HepG2 (cell line): ENCODE measurements around the gene PPP4R3A. TPM values are rescaled to one million over a fixed set of nuclear protein-coding genes. Genes with fewer than 3 reads are reported as not detected.

Experiments used
- EP300 ChIP-seq, 3 experiments: sonication (generic) in 1 of 3; formaldehyde crosslinking in 1 of 3; IDR thresholded peaks; 2 replicates each; pipeline versions ENCODE4 v1.5.1 to v1.6.1; 2011 to 2020; ENCODE audit warnings: low read depth in 2 of 3, low read length in 2 of 3, borderline replicate concordance in 1 of 3, improper control_type of control experiment in 1 of 3, mild to moderate bottlenecking in 1 of 3, missing genetic modification reagents in 1 of 3, moderate library complexity in 1 of 3
- HNRNPLL ChIP-seq: fragments of 200-400 bp; formaldehyde crosslinking; IDR thresholded peaks from 2 replicates; pipeline ENCODE4 v1.6.1; 2017; ENCODE audit warnings: mild to moderate bottlenecking, low read depth, low read length; ENCODE audit not compliant: poor library complexity, severe bottlenecking
- KLF12 ChIP-seq: sonication (generic); formaldehyde crosslinking; IDR thresholded peaks from 2 replicates; pipeline ENCODE4 v1.4.0; 2020; ENCODE audit warnings: missing genetic modification reagents, borderline replicate concordance
- NR2F6 ChIP-seq, 2 experiments: IDR thresholded peaks; 2 replicates each; pipeline ENCODE4 v1.6.1; 2016; ENCODE audit warnings: antibody characterized with exemption in 1 of 2, mild to moderate bottlenecking in 1 of 2
- POGZ ChIP-seq: sonication (generic); formaldehyde crosslinking; IDR thresholded peaks from 2 replicates; pipeline ENCODE4 v1.4.0; 2020; ENCODE audit warnings: mild to moderate bottlenecking, missing genetic modification reagents
- PRMT3 ChIP-seq: sonication (generic); formaldehyde crosslinking; IDR thresholded peaks from 2 replicates; pipeline ENCODE4 v1.8.1; 2022; ENCODE audit warnings: low read depth, mild to moderate bottlenecking, moderate library complexity, missing genetic modification reagents, borderline replicate concordance
- ZNF572 ChIP-seq: sonication (generic); formaldehyde crosslinking; IDR thresholded peaks from 2 replicates; pipeline ENCODE4 v1.5.1; 2020; ENCODE audit warnings: mild to moderate bottlenecking, missing genetic modification reagents
- ZNF605 ChIP-seq: sonication (generic); formaldehyde crosslinking; IDR thresholded peaks from 2 replicates; pipeline ENCODE4 v1.8.0; 2022; ENCODE audit warnings: mild to moderate bottlenecking, missing genetic modification reagents
- ZNF691 ChIP-seq: sonication (generic); formaldehyde crosslinking; IDR thresholded peaks from 2 replicates; pipeline ENCODE4 v1.4.0; 2020; ENCODE audit warnings: missing genetic modification reagents, low read depth, mild to moderate bottlenecking, borderline replicate concordance
- ZNF790 ChIP-seq: sonication (generic); formaldehyde crosslinking; IDR thresholded peaks from 2 replicates; pipeline ENCODE4 v1.8.0; 2022; ENCODE audit warnings: missing genetic modification reagents, mild to moderate bottlenecking, borderline replicate concordance
- polyA plus RNA-seq, 8 experiments: library from polyadenylated mRNA; depleted of rRNA in 3 of 8; stranded (reverse) in 7 of 8; unstranded in 1 of 8; fragments of >200 nt; fragmentation: Illumina TruSeq in 4 of 8; extraction: Trizol in 4 of 8; gene quantifications; 2 replicates each; pipeline versions ENCODE4 v1.2.1 to v1.2.3, GENCODE V29; 2011 to 2016; ENCODE audit warnings: low read depth in 4 of 8, missing spikeins in 1 of 8, mixed read lengths in 1 of 8; ENCODE audit not compliant: insufficient read depth in 1 of 8
- total RNA-seq, 5 experiments: library from RNA; depleted of rRNA; stranded (reverse); fragments of >200 nt; fragmentation: Illumina TruSeq; extraction: Trizol; gene quantifications; 2 replicates each; pipeline ENCODE4 v1.2.3, GENCODE V29; 2016; ENCODE audit warnings: low read depth in 1 of 5
- TF ChIP-seq, protein P1 (sequence below): sonication (generic); formaldehyde crosslinking; IDR thresholded peaks from 2 replicates; pipeline ENCODE4 v1.5.0; 2020; ENCODE audit warnings: mild to moderate bottlenecking, missing genetic modification reagents, borderline replicate concordance
- TF ChIP-seq, protein P2 (sequence below): sonication (generic); formaldehyde crosslinking; IDR thresholded peaks from 2 replicates; pipeline ENCODE4 v1.4.0; 2020; ENCODE audit warnings: missing genetic modification reagents; ENCODE audit errors: not compliant biosample characterization
- TF ChIP-seq, protein P3 (sequence below): IDR thresholded peaks from 2 replicates; pipeline ENCODE4 v1.6.1; 2016; ENCODE audit warnings: low read depth

PPP4R3A gene
- total and polyA plus RNA-seq, 2 of the 13 experiments (the other 11 are each of a cell fraction or from before 2014, with no cell fraction given), result 22.5 to 57.4 TPM

DNA sequence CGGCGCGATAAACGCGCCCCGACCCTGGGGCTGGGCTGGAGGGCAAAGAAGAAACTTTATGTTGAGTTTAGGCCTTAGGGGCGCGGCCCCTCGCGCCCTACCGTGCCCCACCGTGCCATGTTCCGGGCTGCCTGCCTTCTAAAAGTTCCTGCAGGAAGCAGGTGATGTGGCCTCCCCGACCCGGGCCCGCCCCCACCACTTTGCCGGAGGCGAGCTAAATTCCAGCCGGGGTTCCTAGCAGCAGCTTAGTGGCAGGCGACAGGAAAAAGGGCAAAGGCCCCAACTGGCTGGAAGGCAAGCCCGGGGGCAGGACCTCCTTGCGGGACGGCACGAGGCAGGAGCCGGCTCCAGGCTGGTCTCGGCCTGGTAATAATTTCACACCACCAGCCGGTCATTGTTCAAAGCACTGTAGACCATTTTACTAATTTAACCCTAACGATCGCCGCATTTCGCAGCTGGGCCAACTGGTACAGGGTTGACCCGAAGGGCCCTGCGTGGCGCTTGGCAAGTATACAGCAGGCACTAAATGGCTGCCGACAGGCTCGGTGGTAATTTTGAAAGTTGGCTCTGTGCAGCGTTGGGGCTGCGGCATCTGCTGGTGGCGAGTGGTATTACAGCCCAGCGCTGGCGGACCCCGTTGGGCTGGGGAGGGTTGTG, 91.6 kb downstream of the PPP4R3A start (continued):
- TF ChIP-seq ZNF790 (CRISPR knock-in tag) (no peak; the same call in 1 of the 2 replicates), POGZ (CRISPR knock-in tag) (peak; percentile 33; the same call in 1 of the 2 replicates), HNRNPLL (no peak), ZNF572 (CRISPR knock-in tag) (peak; percentile 75; the same call in 1 of the 2 replicates), EP300 (IDR thresholded peaks at IDR 0.05; ENCODE audit: low read depth in 2 of 2, low read length in 2 of 2) (no peak), EP300 (CRISPR knock-in tag; IDR thresholded peaks at IDR 0.05; ENCODE audit: borderline replicate concordance) (peak; percentile 40; the same call in 1 of the 2 replicates), ZNF605 (CRISPR knock-in tag) (peak; percentile 36; the same call in 1 of the 2 replicates), PRMT3 (no peak), KLF12 (CRISPR knock-in tag) (no peak; the same call in 1 of the 2 replicates), NR2F6 (IDR thresholded peaks at IDR 0.05) (peak; percentile 21; the same call in 1 of the 2 replicates), NR2F6 (CRISPR knock-in tag; IDR thresholded peaks at IDR 0.05) (no peak; the same call in 1 of the 2 replicates), ZNF691 (CRISPR knock-in tag) (no peak)
- TF ChIP-seq, protein P1, sequence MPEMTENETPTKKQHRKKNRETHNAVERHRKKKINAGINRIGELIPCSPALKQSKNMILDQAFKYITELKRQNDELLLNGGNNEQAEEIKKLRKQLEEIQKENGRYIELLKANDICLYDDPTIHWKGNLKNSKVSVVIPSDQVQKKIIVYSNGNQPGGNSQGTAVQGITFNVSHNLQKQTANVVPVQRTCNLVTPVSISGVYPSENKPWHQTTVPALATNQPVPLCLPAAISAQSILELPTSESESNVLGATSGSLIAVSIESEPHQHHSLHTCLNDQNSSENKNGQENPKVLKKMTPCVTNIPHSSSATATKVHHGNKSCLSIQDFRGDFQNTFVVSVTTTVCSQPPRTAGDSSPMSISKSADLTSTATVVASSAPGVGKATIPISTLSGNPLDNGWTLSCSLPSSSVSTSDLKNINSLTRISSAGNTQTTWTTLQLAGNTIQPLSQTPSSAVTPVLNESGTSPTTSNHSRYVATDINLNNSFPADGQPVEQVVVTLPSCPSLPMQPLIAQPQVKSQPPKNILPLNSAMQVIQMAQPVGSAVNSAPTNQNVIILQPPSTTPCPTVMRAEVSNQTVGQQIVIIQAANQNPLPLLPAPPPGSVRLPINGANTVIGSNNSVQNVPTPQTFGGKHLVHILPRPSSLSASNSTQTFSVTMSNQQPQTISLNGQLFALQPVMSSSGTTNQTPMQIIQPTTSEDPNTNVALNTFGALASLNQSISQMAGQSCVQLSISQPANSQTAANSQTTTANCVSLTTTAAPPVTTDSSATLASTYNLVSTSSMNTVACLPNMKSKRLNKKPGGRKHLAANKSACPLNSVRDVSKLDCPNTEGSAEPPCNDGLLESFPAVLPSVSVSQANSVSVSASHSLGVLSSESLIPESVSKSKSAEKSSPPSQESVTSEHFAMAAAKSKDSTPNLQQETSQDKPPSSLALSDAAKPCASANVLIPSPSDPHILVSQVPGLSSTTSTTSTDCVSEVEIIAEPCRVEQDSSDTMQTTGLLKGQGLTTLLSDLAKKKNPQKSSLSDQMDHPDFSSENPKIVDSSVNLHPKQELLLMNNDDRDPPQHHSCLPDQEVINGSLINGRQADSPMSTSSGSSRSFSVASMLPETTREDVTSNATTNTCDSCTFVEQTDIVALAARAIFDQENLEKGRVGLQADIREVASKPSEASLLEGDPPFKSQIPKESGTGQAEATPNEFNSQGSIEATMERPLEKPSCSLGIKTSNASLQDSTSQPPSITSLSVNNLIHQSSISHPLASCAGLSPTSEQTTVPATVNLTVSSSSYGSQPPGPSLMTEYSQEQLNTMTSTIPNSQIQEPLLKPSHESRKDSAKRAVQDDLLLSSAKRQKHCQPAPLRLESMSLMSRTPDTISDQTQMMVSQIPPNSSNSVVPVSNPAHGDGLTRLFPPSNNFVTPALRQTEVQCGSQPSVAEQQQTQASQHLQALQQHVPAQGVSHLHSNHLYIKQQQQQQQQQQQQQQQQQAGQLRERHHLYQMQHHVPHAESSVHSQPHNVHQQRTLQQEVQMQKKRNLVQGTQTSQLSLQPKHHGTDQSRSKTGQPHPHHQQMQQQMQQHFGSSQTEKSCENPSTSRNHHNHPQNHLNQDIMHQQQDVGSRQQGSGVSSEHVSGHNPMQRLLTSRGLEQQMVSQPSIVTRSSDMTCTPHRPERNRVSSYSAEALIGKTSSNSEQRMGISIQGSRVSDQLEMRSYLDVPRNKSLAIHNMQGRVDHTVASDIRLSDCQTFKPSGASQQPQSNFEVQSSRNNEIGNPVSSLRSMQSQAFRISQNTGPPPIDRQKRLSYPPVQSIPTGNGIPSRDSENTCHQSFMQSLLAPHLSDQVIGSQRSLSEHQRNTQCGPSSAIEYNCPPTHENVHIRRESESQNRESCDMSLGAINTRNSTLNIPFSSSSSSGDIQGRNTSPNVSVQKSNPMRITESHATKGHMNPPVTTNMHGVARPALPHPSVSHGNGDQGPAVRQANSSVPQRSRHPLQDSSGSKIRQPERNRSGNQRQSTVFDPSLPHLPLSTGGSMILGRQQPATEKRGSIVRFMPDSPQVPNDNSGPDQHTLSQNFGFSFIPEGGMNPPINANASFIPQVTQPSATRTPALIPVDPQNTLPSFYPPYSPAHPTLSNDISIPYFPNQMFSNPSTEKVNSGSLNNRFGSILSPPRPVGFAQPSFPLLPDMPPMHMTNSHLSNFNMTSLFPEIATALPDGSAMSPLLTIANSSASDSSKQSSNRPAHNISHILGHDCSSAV (CRISPR knock-in tag), result no peak
- TF ChIP-seq, protein P2, sequence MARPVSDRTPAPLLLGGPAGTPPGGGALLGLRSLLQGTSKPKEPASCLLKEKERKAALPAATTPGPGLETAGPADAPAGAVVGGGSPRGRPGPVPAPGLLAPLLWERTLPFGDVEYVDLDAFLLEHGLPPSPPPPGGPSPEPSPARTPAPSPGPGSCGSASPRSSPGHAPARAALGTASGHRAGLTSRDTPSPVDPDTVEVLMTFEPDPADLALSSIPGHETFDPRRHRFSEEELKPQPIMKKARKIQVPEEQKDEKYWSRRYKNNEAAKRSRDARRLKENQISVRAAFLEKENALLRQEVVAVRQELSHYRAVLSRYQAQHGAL, result no peak
- TF ChIP-seq, protein P3, sequence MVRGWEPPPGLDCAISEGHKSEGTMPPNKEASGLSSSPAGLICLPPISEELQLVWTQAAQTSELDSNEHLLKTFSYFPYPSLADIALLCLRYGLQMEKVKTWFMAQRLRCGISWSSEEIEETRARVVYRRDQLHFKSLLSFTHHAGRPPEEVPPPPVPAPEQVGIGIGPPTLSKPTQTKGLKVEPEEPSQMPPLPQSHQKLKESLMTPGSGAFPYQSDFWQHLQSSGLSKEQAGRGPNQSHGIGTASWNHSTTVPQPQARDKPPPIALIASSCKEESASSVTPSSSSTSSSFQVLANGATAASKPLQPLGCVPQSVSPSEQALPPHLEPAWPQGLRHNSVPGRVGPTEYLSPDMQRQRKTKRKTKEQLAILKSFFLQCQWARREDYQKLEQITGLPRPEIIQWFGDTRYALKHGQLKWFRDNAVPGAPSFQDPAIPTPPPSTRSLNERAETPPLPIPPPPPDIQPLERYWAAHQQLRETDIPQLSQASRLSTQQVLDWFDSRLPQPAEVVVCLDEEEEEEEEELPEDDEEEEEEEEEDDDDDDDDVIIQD (CRISPR knock-in tag), result no peak
